ENCODE measurements around the gene EPM2AIP1.
"Not testable (repeated sequence)": the region's sequence is repeated elsewhere in the genome, so short reads cannot be mapped to it uniquely, and the experiment has no call there.

EPM2AIP1 gene

DNA sequence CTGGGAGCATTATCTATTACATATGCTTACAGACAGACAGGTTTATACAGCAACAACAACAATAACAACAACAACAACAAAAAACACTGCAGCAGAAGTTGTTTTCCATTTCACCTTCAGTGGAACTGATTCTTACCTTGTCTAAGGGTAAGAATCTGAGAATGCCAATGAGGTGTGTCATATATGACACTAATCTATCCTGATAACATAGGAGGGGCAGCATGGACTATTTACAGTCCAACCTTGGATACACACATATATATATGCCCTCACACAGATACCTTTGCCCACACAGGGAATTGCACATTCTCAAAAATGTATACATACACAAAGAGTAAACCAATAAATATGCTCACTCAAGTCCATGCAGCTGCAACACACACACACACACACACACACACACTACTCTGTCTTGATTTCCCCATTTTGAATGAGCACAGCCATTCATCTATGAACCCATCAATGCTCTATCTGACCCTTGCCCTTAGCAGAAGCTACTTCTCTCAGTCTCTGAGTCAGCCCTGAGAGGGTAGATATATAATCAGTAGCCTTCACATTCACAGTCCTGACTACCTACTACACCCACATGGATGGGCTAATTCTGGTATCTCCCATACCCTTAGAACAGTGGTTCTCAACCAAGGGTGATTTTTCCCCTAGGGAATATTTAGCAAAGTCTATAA lies 38.3 kb downstream of the EPM2AIP1 start:
- no peak for DNase-seq (ENCODE audit: low read depth in 2 of 2)

DNA sequence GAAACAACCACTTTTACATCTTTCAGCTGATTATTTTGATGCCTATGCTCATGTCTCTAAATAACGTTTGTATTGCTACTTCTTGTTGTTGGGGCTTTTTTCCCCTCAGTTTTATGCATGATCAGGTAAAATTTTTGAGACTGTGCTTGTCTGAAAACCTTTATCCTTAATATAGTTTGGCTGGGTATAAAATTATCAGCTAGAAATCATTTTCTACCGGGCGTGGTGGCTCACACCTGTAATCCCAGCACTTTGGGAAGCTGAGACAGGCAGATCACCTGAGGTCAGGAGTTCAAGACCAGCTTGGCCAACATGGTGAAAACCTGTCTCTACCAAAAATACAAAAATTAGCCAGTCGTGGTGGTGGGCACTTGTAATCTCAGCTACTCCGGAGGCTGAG lies 45.1 kb downstream of the EPM2AIP1 start:
- not testable (repeated sequence) for DNase-seq (ENCODE audit: low read depth in 2 of 2)

DNA sequence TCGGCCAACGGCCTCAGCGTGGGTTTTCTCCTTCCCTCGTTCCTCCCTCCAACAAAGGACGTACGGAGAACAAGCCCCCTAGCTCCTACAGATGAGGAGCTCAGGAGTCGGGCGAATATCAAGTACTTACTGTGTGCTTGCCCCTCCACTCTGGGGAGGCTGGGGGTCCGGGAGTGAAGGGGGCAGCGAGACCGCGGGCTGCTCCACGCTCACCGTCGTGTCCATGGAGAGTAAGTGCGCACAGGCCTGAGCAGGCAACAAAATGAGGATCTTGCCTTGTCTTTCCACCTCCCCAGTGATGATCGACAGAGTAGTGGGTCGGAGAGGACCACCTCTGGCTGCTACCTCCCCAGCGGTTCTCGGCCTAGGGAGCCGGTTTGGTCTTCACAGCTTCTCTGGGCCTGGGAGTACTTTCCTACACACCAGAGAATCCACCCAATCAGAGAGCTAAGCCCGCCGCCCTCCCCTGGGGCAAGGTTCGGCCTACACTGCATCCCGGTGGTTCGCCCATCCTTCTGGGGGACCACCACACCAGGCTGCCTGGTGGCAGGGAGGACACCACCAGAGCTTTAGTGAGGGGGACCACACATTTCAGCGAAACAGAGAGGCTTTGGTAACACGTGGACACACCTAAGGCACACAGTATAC lies 47.5 kb downstream of the EPM2AIP1 start:
- DNase-seq (ENCODE audit: low read depth in 2 of 2): no peak

DNA sequence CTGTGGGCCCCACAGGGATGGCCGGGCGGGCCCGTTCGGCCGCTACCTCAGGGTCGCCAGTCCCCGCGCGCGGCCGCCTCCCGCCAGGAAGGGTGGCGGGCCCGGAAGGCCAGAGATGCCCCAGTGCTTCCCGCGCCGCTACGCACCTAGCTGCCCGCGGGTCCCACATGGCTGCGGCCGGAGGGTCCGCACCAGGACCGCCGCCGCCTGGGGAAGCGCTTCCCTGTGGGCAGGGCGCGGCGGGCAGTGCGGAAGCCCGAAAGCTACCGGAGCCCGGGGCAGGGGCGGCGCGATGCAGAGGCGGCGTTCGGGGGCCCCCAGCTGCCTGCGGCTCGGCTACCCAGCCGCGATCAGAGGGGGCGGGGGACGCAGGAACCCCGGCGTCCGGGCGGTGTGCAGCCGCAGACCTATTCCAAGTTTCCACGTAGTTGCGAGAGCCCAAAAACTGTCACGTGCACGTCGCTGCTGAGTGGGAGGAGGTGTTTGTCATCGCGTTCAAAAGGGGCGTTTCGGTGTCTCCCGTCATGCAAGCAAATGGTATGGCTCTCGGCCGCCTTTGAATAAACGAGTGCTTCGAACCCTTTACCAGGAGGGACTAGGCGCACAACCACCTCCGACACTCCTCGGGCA lies 48.2 kb downstream of the EPM2AIP1 start, which contains the start of gene TRANK1:
Gene TRANK1, minus strand, starts transcription at position 414 of the 630 bp plus-strand sequence. Its CDS starts 245 bp downstream, at position 169.
- peak; percentile 66 to 68 for DNase-seq (ENCODE audit: low read depth in 2 of 2)

DNA sequence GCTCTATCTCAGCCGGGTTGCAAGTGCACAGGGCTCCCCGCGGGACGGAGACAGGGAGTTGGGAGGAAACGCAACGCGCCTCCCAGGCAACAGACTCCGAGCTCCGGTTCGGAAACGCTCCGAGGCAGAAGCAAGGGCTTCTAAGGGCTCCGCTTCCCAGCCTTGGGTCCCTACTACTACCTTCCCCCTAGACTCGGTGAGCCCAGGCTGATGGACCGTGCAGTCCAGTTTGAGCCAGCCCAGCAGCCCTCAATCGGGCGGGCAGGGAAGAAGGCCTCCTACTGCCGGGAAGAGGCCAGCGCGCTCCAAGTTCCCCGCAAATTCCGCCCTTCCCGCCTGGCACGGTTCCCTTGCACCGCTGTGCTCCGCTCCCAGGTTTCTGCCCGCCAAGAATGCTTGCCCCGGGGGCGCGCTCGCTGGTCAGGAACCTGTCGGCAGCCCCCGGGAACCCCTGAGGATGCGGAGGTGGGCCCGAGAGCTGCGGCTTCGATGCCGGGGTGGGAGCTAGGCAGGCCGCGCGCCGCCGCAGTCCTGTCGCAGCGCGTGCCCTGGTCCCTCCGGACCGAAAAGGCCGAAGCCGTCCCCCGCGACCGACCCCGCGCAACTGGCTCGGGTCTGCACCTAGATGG lies 48.8 kb downstream of the EPM2AIP1 start:
- DNase-seq (ENCODE audit: low read depth in 2 of 2): peak; percentile 17 to 19

DNA sequence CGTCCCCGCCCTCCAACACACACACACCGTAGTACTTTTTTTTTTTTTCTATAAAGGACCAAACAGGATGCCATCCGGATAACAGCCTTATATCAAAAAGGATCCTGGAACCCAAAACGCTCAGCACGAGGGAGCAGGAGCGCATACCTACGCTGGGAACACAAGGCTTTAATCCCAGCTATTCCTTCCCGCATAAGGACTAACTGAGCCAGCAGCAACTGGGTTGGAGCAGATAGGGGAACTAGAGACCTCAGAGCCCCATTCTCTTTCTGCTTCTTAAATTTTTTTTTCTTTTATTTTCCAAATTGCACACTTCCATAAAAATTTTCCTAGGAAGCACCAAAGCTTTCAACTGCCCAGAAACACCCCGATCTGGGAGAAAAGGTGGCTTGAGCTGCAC lies 49.3 kb downstream of the EPM2AIP1 start:
- no peak for DNase-seq (ENCODE audit: low read depth in 2 of 2)

DNA sequence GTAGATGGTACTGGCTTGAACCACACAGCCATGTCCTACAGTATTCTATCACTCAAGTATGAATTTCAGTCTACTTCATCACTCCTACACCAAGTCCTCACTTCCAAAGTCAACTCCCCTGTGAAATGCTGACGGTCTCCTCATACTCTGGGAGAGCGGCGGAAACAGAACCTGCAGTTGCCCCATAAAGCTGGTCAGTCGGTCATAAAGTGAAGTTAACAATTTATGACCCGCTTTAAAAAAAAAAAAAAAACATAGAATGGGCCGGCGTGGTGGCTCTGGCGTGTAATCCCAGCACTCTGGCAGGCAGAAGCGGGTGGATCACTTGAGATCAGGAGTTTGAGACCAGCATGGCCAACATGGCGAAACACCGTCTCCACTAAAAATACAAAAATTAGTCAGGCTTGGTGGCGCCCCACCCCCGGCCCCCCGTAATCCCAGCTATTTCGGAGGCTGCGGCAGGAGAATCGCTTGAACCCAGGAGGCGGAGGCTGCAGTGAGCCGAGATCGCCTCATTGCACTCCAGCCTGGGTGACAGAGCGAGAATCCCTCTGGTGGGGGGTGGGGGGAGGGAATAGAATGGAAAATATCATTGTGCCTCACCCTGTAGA lies 50.2 kb downstream of the EPM2AIP1 start:
- no peak for DNase-seq (ENCODE audit: low read depth in 2 of 2)

DNA sequence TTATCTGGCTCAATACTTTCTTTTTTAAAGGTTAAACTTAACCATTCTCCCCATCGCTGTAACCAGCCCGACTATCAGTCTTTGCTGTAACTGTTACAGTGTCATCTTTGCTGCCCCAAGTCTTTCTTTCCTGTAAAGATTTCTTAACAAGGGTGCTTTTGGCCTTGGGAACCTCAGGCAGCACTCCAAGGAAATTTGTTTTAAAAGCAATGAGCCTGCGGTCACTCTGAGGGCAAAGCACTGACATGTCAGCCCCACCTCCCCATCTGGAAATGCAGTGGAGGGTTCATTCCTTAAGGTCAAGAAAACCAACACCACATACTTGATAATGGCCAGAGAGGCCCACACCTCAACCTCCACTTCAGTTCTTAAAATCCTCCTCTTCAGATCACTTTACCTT lies 51.3 kb downstream of the EPM2AIP1 start:
- no peak for DNase-seq (ENCODE audit: low read depth in 2 of 2)

DNA sequence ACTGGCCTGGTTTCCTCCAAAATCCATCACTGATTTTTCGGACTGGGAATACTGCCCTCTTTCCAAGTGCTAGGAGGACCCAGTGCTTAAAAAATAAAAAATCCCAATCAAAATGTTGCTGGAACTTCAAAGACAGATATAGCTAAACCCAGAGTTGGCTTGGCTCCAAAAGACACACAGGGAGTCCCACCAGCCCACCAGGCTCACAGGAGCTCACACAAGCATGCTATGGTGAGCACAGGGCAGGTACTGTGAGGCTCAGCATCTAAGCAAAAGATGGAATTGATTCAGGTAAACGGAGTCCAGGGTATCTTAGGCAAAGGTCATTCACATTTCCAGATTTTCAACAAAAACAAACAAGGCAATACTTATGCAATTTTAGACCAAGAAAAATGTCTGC lies 51.8 kb downstream of the EPM2AIP1 start:
- DNase-seq (ENCODE audit: low read depth in 2 of 2): no peak

DNA sequence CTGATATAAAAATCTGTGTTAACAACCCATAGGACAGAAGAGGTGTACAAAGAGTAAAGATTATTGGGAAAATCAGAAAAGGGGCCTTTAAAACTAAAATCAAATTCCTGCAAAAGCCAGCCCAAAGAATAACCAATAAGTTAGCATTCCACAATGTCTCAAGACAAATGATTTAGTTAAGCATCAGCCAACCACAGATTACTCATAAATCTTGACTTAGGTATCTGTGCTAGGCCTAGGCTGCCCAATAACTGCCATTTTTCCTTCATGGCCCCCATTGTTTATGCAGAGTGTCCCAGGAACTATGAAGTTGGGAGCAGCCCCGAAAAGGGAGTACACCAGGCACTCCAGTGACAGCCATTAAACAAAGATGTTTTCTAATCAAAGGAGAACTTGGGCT lies 55.4 kb downstream of the EPM2AIP1 start:
- DNase-seq (ENCODE audit: low read depth in 2 of 2): no peak
